ENCODE results near the gene FOXM1.

FOXM1 gene, protein sequence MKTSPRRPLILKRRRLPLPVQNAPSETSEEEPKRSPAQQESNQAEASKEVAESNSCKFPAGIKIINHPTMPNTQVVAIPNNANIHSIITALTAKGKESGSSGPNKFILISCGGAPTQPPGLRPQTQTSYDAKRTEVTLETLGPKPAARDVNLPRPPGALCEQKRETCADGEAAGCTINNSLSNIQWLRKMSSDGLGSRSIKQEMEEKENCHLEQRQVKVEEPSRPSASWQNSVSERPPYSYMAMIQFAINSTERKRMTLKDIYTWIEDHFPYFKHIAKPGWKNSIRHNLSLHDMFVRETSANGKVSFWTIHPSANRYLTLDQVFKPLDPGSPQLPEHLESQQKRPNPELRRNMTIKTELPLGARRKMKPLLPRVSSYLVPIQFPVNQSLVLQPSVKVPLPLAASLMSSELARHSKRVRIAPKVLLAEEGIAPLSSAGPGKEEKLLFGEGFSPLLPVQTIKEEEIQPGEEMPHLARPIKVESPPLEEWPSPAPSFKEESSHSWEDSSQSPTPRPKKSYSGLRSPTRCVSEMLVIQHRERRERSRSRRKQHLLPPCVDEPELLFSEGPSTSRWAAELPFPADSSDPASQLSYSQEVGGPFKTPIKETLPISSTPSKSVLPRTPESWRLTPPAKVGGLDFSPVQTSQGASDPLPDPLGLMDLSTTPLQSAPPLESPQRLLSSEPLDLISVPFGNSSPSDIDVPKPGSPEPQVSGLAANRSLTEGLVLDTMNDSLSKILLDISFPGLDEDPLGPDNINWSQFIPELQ

DNA sequence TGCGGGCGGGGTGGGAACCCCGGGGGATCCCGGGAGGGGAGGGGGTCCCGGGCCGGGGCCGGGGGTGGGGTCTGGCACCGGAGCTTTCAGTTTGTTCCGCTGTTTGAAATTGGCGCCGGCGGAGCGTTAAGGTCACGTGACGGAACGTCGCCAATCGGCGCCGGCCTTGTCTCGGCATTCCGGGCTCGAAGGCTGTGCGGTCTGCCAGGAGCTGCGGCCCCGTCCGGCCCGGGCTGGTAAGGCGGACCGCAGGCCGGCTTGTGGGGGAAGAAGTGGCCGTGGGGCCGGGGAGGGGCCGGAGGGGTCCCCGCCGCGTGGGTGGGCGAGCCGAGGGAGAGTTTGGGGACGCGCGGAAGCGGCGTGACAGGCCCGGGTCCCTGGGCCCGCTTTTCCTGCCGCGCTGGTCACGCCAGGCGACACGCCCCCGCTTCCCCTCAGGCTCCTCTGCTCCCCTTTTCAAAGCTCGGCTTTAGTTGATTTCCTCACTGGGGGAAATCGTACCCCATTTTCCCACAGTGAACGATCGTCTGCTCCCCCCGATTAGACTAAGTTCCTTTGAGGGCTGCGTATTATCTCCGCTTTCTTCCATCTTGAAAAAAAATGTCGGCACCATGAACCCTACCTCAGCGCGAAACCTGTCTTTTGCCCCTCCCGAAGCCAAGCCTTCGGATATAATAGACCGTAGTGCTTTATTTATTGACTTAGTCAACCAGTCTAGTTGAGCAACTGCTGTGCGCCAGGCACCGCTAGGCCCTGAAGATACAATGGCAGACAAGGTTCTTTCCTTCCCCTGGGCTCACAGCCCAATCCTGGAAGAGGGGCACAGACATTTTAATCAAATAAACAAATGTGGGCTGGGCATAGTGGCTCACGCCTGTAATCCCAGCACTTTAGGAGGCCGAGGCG, at the start of gene FOXM1, which contains the start of gene RHNO1:
Gene FOXM1 (minus strand): TSS at position 128 of the 906 bp plus-strand sequence. CDS start 2,696 bp downstream, outside the sequence.
Gene RHNO1 (plus strand): TSS at position 177 of the 906 bp plus-strand sequence. CDS start 8,144 bp downstream, outside the sequence.
- DNase-seq (ENCODE audit: low read depth) = peak; percentile 75

DNA sequence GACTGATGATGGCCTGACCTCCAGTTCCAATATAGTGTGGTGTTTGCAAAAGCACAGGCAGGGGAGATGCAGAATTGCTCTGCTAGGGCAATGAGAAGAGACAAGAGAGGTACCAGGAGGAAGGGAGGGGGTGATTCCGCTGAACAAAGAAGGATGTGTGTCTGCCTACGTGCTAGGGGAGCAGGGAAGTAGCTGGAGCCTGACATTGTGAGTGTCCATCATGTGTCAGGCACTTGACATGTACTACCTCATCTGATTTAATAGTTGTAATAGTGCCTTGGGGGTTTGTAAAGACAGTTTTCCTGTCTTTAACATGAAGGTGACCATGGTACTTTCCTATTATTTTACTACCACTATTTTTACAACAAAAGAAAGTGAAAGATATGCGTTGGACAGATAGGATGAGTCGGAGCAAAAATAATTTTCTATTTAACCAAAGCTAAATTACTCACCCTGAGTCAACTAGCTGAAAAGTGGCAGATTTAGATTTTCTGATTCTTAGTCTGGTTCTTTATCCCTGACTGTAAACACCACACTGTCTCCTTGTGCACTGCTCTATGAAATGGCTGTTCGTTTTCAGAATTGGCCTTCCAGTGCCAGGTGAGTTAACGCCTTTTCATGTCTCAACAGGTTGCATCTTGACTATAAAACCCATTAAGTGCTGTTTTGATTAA, 48.5 kb upstream of the FOXM1 start:
- no peak for DNase-seq (ENCODE audit: low read depth)

DNA sequence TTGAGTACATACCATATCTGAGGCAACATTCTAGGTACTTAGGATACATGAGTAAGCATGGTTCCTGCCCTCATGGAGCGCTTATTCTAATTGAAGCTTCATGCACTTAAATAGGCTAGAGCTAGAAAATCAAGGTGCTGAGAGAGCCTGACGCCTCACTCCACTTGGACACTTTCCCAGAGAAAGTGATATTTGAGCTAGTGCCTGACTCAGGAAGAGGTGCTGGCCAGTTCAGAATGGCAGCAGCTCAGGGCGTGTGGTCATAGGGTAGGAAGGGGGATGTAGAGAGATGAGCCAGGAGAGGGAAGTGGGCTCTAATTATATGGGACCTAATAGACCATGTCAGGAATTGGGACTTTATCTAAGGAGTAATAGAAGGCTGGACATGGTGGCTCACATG, 47.0 kb upstream of the FOXM1 start:
- DNase-seq (ENCODE audit: low read depth) = no peak

DNA sequence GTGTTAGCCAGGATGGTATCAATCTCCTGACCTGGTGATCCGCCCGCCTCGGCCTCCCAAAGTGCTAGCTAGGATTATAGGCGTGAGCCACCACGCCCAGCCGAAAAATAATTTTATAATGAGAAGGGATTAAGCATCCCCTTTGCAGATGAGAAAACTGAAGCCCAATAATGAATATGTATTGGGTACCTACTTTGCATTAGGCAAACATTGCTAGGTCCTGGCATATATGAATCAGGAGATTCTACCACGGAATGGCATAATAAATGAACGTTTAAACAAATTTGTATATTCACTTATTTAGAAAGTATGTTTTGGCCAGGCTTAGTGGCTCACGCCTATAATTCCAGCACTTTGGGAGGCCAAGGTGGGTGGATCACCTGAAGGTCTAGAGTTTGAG, 46.1 kb upstream of the FOXM1 start:
- no peak for DNase-seq (ENCODE audit: low read depth)

DNA sequence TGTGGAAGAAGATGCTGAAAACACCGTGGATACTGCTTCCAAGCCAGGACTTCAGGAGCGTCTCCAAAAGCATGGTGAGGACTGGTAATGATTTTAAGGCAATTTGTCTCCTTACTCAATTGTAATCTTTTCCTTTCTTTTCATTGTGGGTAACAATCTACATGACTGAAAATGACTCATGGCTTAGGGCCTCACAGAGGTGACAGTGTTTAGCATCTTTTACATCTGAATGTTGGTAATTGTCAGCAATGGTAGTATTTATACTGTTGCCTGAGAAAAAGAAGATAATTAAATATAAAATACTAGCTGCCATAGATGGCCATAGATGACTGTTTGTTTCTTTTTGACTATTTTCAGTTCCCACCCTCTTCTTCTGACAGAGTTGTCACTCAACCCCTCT, 45.4 kb upstream of the FOXM1 start:
- DNase-seq (ENCODE audit: low read depth) = no peak

DNA sequence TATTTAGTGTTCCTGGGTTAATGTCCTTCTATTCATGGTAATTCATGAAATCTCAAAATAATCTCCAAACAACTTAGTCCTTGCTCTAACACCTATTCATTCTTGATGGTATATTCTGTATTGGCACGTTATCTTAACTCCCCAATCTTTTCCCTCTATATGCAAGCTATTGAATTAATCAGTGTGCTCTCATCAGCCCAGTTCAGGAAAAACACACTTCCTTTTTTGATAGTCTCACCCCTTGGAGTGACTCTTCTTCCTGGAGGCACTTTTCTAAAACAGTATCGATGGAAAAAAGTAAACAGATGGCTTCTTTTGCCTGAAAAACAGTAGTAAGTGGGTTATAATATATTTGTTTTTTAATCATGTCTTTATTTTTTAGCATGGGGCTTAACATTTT, 42.3 kb upstream of the FOXM1 start:
- DNase-seq (ENCODE audit: low read depth) = no peak

DNA sequence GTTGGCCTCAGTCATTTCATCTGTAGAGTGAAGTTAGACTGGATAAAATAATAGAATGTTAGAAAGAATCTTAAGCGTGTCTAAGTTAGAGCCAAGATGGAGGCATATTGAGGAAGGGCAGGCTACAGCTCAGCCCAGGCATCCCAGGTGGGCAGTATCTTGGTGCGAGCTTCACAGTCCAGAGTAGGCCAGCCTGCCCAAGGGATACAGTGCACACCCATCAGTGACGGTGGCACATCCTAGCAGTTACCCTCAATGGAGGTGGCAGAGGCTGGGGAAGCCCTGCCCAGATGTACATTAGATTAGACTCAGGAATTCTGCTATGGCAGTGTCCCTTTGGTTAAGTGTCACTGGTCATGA, 35.2 kb upstream of the FOXM1 start:
- DNase-seq (ENCODE audit: low read depth) = no peak

DNA sequence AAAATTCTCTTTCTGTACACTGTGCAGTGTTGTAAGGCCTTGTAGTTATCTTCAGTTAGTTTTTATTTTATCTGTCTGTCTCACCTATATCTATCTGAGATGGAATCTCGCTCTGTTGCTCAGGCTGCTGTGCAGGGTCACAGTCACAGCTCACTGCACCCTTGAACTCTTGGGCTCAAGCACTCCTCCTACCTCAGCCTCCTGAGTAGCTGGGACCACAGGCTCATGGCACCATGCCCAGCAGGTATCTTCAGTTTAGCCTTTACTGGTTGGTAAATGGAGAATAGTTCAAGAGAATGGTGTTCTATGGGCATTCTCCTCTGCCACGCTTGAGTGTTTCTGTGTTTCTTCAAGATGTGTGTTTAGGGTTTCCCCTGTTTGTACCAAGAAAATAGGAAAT, 27.3 kb upstream of the FOXM1 start:
- DNase-seq (ENCODE audit: low read depth) = no peak

DNA sequence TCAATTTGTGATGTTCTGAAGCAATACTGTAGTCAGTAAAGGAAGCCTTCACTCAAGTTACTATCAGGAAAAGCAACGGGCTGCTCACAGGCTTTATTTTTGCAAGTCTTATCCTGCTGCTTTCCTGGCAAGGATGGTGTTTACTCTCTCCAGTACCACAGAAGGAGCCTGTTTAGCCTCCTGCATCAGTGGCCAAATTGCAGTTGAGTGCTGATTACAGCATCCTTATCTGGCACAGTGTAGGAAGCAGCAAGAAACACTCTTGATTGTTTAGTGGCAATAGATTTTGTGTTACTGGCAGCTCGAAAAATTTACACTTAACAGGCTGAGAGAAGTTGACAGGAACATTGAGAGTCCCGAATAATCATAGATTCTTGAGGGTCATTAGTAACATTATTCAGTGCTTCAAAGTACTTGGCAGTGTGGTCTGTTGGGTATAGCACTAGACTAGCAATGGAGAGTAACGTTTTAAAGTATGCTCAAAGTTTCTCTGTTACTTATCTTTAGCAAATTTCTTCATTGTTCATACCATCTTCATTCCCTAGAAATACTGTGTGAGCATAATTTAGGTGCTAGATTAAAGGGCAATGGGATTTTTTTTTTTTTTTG, 25.4 kb upstream of the FOXM1 start:
- no peak for DNase-seq (ENCODE audit: low read depth)

DNA sequence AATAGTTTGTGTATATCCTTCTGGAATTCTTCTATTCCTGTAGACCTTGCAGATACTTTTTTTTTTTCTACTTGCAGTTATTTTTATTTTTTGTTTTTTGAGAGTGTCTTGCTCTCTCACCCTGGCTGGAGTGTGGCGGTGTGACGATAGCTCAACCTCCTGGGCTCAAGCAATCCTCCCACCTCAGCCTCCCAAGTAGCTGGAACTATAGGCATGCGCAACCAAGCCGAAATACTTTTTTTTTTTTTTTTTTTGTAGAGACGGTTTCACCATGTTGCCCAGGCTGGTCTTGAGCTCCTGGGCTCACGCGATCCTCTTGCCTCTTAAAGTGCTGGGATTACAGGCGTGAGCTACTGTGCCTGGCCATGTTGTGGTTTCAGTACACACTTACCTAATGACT, 23.7 kb upstream of the FOXM1 start:
- DNase-seq (ENCODE audit: low read depth) = no peak

DNA sequence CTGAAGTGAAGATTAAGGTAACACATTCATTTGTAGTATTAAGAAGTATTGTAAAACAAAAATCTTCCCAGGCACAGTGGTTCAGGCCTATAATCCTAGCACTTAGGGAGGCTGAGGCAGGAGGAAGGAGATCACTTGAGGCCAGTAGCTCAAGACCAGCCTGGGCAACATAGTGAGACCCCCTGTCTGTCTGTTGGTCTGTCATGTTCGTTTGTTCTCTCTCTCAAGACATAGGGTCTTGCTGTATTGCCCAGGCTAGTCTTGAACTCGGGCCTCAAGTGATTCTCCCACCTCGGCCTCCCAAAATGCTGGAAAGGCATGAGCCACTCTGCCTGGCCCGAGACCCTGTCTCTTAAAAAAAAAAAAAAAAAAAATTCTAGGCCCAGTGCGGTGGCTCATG, 20.4 kb upstream of the FOXM1 start:
- DNase-seq (ENCODE audit: low read depth) = no peak

DNA sequence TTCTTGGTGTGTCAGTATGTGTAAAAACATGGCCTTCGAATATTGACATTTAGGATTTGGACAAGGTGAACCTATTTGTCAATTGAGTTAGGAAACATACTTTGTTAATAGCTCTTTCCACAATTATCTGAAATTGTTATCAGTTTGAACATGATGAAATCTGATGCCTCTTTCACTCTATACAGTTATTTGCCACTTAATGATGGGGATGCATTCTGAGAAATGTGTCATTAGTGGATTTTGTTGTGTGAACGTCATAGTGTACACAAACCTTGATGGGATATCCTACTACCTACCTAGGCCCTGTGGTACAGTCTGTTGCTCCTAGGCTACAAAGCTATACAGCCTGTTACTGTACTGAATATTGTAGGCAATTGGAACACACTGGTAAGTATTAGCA, 18.5 kb upstream of the FOXM1 start:
- no peak for DNase-seq (ENCODE audit: low read depth)

DNA sequence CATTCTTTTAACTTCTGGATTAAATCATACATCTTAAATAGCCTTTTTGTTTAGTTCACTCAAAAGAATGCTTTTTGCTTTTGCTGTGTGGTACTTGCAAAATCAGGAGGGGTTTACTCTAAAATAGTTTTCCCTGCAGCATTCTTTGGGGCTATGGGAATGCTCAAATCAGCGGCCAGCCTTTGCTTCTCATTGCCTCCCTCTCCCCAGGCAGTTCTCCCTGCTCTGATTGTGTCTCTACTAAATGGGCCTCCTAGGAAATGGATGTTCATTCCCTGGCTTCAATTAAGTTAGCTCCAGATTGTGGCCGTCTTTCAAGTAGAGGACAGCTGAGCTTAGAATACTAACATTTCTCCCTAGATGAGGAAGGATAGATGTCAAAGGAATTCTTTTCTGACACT, 18.1 kb upstream of the FOXM1 start:
- no peak for DNase-seq (ENCODE audit: low read depth)

DNA sequence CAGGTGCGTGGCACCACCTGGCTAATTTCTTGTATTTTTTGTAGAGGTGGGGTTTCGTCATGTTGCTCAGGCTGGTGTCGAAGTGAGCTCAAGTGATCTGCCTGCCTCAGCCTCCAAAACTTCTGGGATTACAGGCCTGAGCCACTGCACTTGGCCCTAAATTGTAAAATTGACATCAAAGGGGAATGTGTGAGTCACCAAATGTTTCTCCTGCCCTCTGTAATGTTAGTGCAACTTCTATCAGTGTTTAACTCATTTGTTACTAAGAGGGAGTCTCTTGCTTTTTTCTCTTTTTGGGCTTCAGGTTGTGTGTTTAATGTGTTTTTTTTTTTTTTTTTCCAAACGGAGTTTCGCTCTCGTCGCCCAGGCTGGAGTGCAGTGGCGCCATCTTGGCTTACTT, 16.0 kb upstream of the FOXM1 start:
- DNase-seq (ENCODE audit: low read depth) = no peak

DNA sequence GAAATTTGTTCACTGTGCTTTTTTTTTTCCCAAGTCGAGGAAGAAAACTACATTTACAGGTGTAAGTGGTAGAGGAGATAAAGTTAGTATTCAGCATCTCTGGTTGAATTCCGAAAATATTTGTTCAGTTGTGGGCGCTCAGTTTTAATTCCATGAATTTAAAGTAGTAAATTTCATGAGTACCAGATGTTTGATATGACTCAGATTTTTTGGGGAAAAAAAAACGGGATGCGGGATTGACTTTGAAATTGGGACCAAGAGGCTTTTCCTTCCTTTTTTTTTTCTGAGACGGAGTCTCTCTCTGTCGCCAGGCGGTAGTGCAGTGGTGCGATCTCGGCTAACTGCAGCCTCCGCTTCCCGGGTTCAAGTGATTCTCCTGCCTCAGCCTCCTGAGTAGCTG, 15.3 kb upstream of the FOXM1 start:
- DNase-seq (ENCODE audit: low read depth) = no peak

DNA sequence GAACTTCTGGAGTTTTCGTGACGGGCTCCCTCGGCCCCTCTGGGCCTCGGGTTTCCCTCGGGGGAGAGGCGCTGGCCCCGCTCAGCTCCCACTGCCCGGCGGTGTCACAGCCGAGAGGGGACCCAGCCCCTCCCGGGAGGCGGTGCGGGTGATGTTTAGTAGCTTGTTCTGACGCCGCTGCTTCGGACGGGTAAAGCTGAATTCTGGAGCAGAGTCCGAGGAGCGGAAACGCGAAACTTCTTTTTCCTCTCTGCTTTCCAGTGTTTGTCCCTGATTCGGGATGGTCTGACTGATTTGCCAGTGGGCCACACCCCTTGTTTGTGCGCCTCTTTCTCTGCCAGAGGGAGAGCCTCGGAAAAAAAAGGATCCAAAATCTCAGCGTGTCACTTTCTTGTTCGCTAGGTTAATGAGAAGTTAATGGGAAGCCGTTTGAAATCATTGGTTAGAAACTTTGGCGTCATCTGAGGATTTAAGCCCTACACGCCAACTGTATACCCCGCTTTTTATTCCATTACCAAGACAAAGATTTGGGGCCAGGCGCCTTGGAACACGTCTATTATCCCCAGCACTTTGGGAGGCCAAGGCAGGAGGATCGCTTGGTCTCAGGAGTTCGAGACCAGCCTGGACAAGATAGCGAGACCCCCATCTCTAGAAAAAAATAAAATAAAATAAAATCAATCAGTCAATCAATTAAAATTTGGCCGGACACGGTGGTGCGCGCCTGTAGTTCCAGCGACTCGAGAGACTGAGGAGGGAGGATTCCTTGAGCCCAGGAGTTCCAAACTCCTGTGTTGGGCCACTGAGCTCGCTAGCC, 14.5 kb upstream of the FOXM1 start:
- no peak for DNase-seq (ENCODE audit: low read depth)

DNA sequence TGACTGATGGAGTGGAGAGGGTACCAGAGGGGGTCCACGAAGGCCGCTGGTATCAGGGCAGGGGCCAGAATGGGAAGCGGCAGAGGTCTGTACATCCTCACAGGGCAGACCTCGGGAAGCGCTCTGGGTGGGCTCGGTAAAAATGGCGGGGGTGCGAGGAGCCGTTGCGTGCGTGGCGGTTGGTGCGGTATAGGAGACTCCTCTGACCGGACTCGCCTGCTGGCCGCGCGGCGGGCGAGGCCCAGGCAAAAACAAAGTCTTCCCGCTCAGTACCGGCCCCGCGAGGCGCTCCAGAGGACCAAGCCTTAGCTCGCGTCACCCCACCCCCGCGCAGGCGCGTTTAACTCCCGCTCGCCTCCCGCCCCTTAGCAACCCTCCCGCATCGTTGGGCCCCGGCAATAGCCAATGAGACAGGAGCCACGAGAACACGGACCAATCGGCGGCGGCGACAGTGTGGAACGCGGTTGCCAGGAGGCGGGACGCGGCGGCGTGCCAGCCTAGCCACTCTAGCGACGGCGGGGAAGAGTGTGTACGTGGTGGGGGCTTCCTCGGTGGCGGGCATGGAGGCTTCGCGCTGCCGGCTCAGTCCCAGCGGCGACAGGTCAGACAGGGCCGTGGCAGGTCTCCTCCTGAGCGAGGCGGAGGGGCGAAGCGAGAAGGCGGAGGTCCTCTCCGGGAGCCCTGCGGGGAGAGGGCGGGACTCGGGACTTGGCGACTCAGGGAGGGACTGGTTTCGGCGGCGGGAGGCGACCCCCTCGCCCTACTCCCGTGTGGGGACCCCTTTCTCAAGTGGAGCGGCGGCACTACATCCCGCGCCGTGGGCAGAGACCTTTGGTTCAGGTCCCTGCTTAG, 13.6 kb upstream of the FOXM1 start, which contains the start of gene TULP3:
Gene TULP3 (plus strand): TSS at position 504 of the 852 bp plus-strand sequence. CDS start 57 bp downstream, at position 561.
- peak; percentile 96 for DNase-seq (ENCODE audit: low read depth)

DNA sequence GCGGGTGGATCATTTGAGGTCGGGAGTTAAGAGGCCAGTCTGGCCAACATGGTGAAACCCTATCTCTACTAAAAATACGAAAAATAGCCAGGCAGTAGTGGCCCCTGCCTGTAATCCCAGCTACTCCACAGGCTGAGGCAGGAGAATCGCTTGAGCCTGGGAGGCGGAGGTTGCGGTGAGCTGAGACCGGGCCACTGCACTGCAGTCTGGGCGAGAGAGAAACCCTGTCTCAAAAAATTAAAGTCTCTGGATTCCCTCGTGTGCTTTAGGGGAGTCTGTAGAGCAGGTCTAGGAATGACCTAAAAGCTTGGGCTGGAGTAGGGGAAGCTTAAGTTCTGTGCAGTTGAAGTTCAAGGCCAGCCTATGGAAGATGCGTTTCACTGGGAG, 13.0 kb upstream of the FOXM1 start:
- no peak for DNase-seq (ENCODE audit: low read depth)

DNA sequence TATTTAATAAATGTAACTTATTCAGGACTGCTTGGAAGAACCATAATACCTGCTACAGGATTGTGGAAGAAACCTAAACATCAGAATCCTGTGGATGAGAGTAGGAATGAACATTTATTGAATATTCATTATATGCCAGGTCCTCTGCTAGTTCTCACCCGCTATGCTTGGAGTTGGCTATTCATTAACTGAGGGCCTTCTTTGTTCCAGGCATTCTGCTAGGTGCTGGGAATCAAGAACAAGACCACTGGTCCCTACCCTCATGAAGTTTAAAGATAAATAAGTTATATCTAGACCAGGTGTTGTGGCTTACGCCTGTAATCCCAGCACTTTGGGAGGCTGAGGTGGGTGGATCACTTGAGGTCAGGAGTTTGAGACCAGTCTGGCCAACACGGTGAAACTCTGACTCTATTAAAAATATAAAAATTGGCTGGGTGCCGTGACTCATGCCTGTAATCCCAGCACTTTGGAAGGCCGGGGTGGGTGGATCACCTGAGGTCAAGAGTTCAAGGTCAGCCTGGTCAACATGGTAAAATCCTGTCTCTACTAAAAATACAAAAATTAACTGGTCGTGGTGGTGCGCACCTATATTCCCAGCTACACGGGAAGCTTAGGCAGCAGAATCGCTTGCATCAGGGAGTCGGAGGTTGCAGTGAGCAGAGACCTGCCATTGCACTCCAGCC, 9.9 kb upstream of the FOXM1 start:
- no peak for DNase-seq (ENCODE audit: low read depth)

All from stimulated activated CD8-positive, alpha-beta memory T cell treated with anti-CD3 and anti-CD28 coated beads, Interleukin-15, amount 100 ng/mL, for 24 hours (primary cell).